GM21526 (cell line): Measurements from ENCODE around the gene DPT.
"Not testable (repeated sequence)": the region's sequence is repeated elsewhere in the genome, so short reads cannot be mapped to it uniquely, and the experiment has no call there.

Experiments
- ATAC-seq: cut with Tn5 transposase; IDR thresholded peaks from one replicate; pipeline ENCODE4 v1.9.1; 2021; ENCODE audit warnings: moderate library complexity; ENCODE audit not compliant: unreplicated experiment, low FRiP score

DPT gene

GRCh38 chr1:168728473-168729404 lies at the start of gene DPT:
TSS of gene DPT (minus strand) at chr1:168729206. CDS start at chr1:168729174, 32 bp downstream.
- no peak for ATAC-seq

- no peak for ATAC-seq
Measured at GRCh38 chr1:168775366-168775765, 46.4 kb upstream of the DPT start.

- no peak for ATAC-seq
Measured at GRCh38 chr1:168774241-168774640, 45.2 kb upstream of the DPT start.

GRCh38 chr1:168772428-168773060 lies 43.5 kb upstream of the DPT start:
- no peak for ATAC-seq

GRCh38 chr1:168771104-168771630 lies 42.2 kb upstream of the DPT start:
- ATAC-seq, result no peak

- ATAC-seq, result not testable (repeated sequence)
Measured at GRCh38 chr1:168769893-168770292, 40.9 kb upstream of the DPT start.

- ATAC-seq, result no peak
Measured at GRCh38 chr1:168767894-168768584, 39.0 kb upstream of the DPT start.

GRCh38 chr1:168766568-168766967 lies 37.6 kb upstream of the DPT start:
- no peak for ATAC-seq

GRCh38 chr1:168763031-168763430 lies 34.0 kb upstream of the DPT start:
- ATAC-seq, result no peak

GRCh38 chr1:168762473-168762872 lies 33.5 kb upstream of the DPT start:
- ATAC-seq, result no peak

- ATAC-seq, result no peak
Measured at GRCh38 chr1:168760781-168761180, 31.8 kb upstream of the DPT start.

- ATAC-seq, result no peak
Measured at GRCh38 chr1:168760241-168760640, 31.2 kb upstream of the DPT start.

- ATAC-seq, result no peak
Measured at GRCh38 chr1:168759077-168759476, 30.1 kb upstream of the DPT start.

- ATAC-seq, result no peak
Measured at GRCh38 chr1:168758503-168758902, 29.5 kb upstream of the DPT start.

- ATAC-seq, result no peak
Measured at GRCh38 chr1:168755800-168756418, 26.9 kb upstream of the DPT start.

- no peak for ATAC-seq
Measured at GRCh38 chr1:168752171-168752832, 23.3 kb upstream of the DPT start.

GRCh38 chr1:168751195-168751650 lies 22.2 kb upstream of the DPT start:
- ATAC-seq, result no peak

- no peak for ATAC-seq
Measured at GRCh38 chr1:168742994-168743650, 14.1 kb upstream of the DPT start.

- no peak for ATAC-seq
Measured at GRCh38 chr1:168742386-168742785, 13.4 kb upstream of the DPT start.
